ENCODE data around the gene PARS2.

DNA sequence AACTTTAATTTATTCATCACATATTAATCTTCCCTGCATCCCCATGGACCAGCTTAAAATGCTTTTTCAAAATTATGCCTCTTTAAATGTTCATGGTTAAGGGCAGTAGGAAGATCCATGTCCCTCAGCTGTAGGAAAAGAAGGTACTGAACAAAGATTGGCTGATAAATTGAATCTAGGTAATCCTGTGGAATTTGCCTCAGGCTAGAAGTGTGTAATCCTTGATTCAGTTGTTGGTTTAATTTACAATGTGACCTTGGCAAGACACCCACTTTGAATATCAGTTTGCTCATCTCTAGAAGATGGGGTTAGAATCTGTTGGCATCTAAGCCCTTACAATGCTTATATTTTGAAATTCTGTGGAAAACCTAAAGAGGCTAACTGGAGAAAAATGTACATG lies 42.6 kb downstream of the PARS2 start:
- TF ChIP-seq RAD21 (IDR thresholded peaks at IDR 0.05; ENCODE audit: low read depth) (no peak), ZBTB7A (IDR thresholded peaks at IDR 0.05; ENCODE audit: low read depth) (no peak), YY1 (IDR thresholded peaks at IDR 0.05; ENCODE audit: low read depth) (no peak)
- TF ChIP-seq, protein P1, sequence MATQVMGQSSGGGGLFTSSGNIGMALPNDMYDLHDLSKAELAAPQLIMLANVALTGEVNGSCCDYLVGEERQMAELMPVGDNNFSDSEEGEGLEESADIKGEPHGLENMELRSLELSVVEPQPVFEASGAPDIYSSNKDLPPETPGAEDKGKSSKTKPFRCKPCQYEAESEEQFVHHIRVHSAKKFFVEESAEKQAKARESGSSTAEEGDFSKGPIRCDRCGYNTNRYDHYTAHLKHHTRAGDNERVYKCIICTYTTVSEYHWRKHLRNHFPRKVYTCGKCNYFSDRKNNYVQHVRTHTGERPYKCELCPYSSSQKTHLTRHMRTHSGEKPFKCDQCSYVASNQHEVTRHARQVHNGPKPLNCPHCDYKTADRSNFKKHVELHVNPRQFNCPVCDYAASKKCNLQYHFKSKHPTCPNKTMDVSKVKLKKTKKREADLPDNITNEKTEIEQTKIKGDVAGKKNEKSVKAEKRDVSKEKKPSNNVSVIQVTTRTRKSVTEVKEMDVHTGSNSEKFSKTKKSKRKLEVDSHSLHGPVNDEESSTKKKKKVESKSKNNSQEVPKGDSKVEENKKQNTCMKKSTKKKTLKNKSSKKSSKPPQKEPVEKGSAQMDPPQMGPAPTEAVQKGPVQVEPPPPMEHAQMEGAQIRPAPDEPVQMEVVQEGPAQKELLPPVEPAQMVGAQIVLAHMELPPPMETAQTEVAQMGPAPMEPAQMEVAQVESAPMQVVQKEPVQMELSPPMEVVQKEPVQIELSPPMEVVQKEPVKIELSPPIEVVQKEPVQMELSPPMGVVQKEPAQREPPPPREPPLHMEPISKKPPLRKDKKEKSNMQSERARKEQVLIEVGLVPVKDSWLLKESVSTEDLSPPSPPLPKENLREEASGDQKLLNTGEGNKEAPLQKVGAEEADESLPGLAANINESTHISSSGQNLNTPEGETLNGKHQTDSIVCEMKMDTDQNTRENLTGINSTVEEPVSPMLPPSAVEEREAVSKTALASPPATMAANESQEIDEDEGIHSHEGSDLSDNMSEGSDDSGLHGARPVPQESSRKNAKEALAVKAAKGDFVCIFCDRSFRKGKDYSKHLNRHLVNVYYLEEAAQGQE (IDR thresholded peaks at IDR 0.05; ENCODE audit: low read depth) = no peak
